Nephron progenitor cell (in vitro differentiated cells): ENCODE data around the gene UGCG.

Experiments
- DNase-seq: peaks from one replicate; pipeline ENCODE4 v3.0.0; 2021
- H3K27ac Mint-ChIP-seq: 2 replicates; pipeline ENCODE4 v1.8.0; 2021; ENCODE audit warnings: mild to moderate bottlenecking, moderate library complexity, mixed read lengths
- H3K27me3 Mint-ChIP-seq: 2 replicates; pipeline ENCODE4 v1.8.0; 2021; ENCODE audit warnings: mild to moderate bottlenecking, low read depth, mixed read lengths; ENCODE audit not compliant: poor library complexity
- H3K36me3 Mint-ChIP-seq: 2 replicates; pipeline ENCODE4 v1.8.0; 2021; ENCODE audit warnings: low read depth, mixed read lengths
- H3K4me1 Mint-ChIP-seq: 2 replicates; pipeline ENCODE4 v1.8.0; 2021; ENCODE audit warnings: mixed read lengths
- H3K4me3 Mint-ChIP-seq: 2 replicates; pipeline ENCODE4 v1.8.0; 2021; ENCODE audit warnings: mild to moderate bottlenecking, moderate library complexity, mixed read lengths
- H3K9me3 Mint-ChIP-seq: 2 replicates; pipeline ENCODE4 v1.8.0; 2021; ENCODE audit warnings: mild to moderate bottlenecking, moderate library complexity, mixed read lengths
- CTCF ChIP-seq: fragments of 200-600 bp; sonication (generic); IDR thresholded peaks from 2 replicates; pipeline ENCODE4 v1.5.0; 2021; ENCODE audit warnings: antibody characterized with exemption

Gene UGCG

GRCh38 chr9:111975709-111976108, 79.1 kb downstream of the UGCG start:
- H3K27ac Mint-ChIP-seq, result no peak overlapping the region
- no peaks in the 10 kb centered on the region for H3K9me3 Mint-ChIP-seq
- H3K36me3 Mint-ChIP-seq, result no peaks in the 10 kb centered on the region
- H3K4me1 Mint-ChIP-seq, result peaks cover 47% of the 10 kb centered on the region
- TF ChIP-seq CTCF, result no peak
- H3K4me3 Mint-ChIP-seq, result no peak overlapping the region
- no peaks in the 10 kb centered on the region for H3K27me3 Mint-ChIP-seq
- no peak for DNase-seq

- TF ChIP-seq CTCF, result no peak
Observed at GRCh38 chr9:111978616-111979015, 82.0 kb downstream of the UGCG start.

GRCh38 chr9:111979561-111979960, 82.9 kb downstream of the UGCG start:
- no peak for TF ChIP-seq CTCF
- peaks cover 32% of the 10 kb centered on the region for H3K4me1 Mint-ChIP-seq
- H3K9me3 Mint-ChIP-seq, result no peaks in the 10 kb centered on the region
- no peak overlapping the region for H3K4me3 Mint-ChIP-seq
- peak overlapping the region; percentile 49 for H3K27ac Mint-ChIP-seq
- H3K36me3 Mint-ChIP-seq, result no peaks in the 10 kb centered on the region
- DNase-seq, result no peak
- peaks cover 4% of the 10 kb centered on the region for H3K27me3 Mint-ChIP-seq

More at GRCh38 chr9:111978616-111979015, 82.0 kb downstream of the UGCG start:
- no peak for DNase-seq
- Mint-ChIP-seq H3K9me3 (no peaks in the 10 kb centered on the region), H3K27me3 (peaks cover 4% of the 10 kb centered on the region), H3K36me3 (no peaks in the 10 kb centered on the region), H3K4me3 (no peak overlapping the region), H3K4me1 (peaks cover 41% of the 10 kb centered on the region), H3K27ac (no peak overlapping the region)

- H3K36me3 Mint-ChIP-seq, result no peaks in the 10 kb centered on the region
- peaks cover 4% of the 10 kb centered on the region for H3K27me3 Mint-ChIP-seq
- H3K4me1 Mint-ChIP-seq, result peaks cover 24% of the 10 kb centered on the region
- no peak overlapping the region for H3K4me3 Mint-ChIP-seq
- DNase-seq, result no peak
- H3K9me3 Mint-ChIP-seq, result no peaks in the 10 kb centered on the region
- H3K27ac Mint-ChIP-seq, result no peak overlapping the region
- TF ChIP-seq CTCF, result no peak
Observed at GRCh38 chr9:111980398-111980797, 83.8 kb downstream of the UGCG start.

- H3K27ac Mint-ChIP-seq, result no peak overlapping the region
- no peak for TF ChIP-seq CTCF
- H3K4me1 Mint-ChIP-seq, result peaks cover 16% of the 10 kb centered on the region
- no peaks in the 10 kb centered on the region for H3K9me3 Mint-ChIP-seq
- no peak for DNase-seq
- peaks cover 4% of the 10 kb centered on the region for H3K27me3 Mint-ChIP-seq
- no peak overlapping the region for H3K4me3 Mint-ChIP-seq
- H3K36me3 Mint-ChIP-seq, result no peaks in the 10 kb centered on the region
Observed at GRCh38 chr9:111983484-111983908, 86.9 kb downstream of the UGCG start.

GRCh38 chr9:111984086-111984802, 87.6 kb downstream of the UGCG start:
- Mint-ChIP-seq H3K27ac (no peak overlapping the region), H3K9me3 (peaks cover 3% of the 10 kb centered on the region), H3K4me1 (peaks cover 16% of the 10 kb centered on the region), H3K27me3 (peaks cover 4% of the 10 kb centered on the region), H3K4me3 (no peak overlapping the region), H3K36me3 (no peaks in the 10 kb centered on the region)
- TF ChIP-seq CTCF, result no peak
- no peak for DNase-seq
